Measurements from ENCODE around the gene ANO1. TPM values are rescaled to one million over a fixed set of nuclear protein-coding genes. Genes with fewer than 3 reads are reported as not detected.

The ANO1 gene
- total RNA-seq, 1 experiment from 2014 or later, result 10.9 TPM

- Histone ChIP-seq H2BK20ac (ENCODE audit: low read depth, low read length, poor library complexity, severe bottlenecking) (no peak overlapping the region), H3K4ac (ENCODE audit: low read depth, low read length) (no peak overlapping the region), H3K23ac (ENCODE audit: insufficient read length, low read depth, low read length) (no peak overlapping the region), H4K5ac (ENCODE audit: insufficient read length, low read depth, low read length) (no peak overlapping the region), H3K4me2 (ENCODE audit: insufficient read depth, insufficient read length, low read length) (no peak overlapping the region), H2AK5ac (ENCODE audit: insufficient read length, low read length) (no peak overlapping the region), H4K8ac (replicated peaks; ENCODE audit: insufficient read length, low read depth, low read length) (no peak overlapping the region), H2AFZ (ENCODE audit: low read length) (no peak overlapping the region), H3K9ac (ENCODE audit: extremely low read depth, insufficient read length, low read length) (no peak overlapping the region), H3K14ac (ENCODE audit: insufficient read depth, low read length) (no peak overlapping the region), H2BK120ac (ENCODE audit: low read depth, low read length, poor library complexity, severe bottlenecking) (no peak overlapping the region), H2BK15ac (ENCODE audit: low read depth, low read length) (no peak overlapping the region), H3K56ac (ENCODE audit: insufficient read length, low read depth, low read length) (no peak overlapping the region), H3K18ac (ENCODE audit: insufficient read length, low read depth, low read length) (no peak overlapping the region), H3K9me3 (ENCODE audit: control insufficient read depth, low read depth, low read length) (no peaks in the 10 kb centered on the region), H3K27ac (ENCODE audit: insufficient read length, low read depth, low read length) (no peak overlapping the region), H3K79me1 (ENCODE audit: insufficient read depth, low read depth, low read length, poor library complexity, severe bottlenecking) (no peaks in the 10 kb centered on the region), H3K23me2 (ENCODE audit: insufficient read length, low read depth, low read length, poor library complexity, severe bottlenecking) (no peaks in the 10 kb centered on the region), H3K27me3 (ENCODE audit: insufficient read depth, low read length) (no peaks in the 10 kb centered on the region), H2BK5ac (ENCODE audit: insufficient read length, low read length) (no peak overlapping the region), H4K20me1 (ENCODE audit: control insufficient read depth, insufficient read depth, insufficient read length) (no peaks in the 10 kb centered on the region), H3K79me2 (ENCODE audit: insufficient read depth, low read length) (no peaks in the 10 kb centered on the region), H3T11ph (ENCODE audit: low read length) (no peak overlapping the region), H2BK12ac (ENCODE audit: insufficient read length, low read depth, low read length) (no peak overlapping the region), H4K91ac (ENCODE audit: insufficient read length, low read depth, low read length) (no peak overlapping the region), H3K4me1 (ENCODE audit: insufficient read depth, low read length) (no peaks in the 10 kb centered on the region)
- Mint-ChIP-seq H3K4me1 (peaks cover 3% of the 10 kb centered on the region in 2 experiments; a peak in 3 of 4 replicates), H3K27ac (no peak overlapping the region), H3K27me3 (ENCODE audit: low read depth) (peaks cover 5% of the 10 kb centered on the region), H3K4me3 (no peak overlapping the region), H3K9me3 (peaks cover 0 to 4% of the 10 kb centered on the region in 2 experiments; a peak in 2 of 5 replicates), H3K36me3 (ENCODE audit: insufficient read depth in 1 of 3, low read depth in 3 of 3) (no peaks in the 10 kb centered on the region; a peak in 1 of 7 replicates)
- no peak for DNase-seq
- WGBS (ENCODE audit: extremely low coverage, insufficient read length, low lambda C conversion rate), result 100% methylated on average over 2 of the region's 7 CpGs
- no peak for TF ChIP-seq CTCF (conservative IDR thresholded peaks at IDR 0.05)
Observed at GRCh38 chr11:70193411-70194292, 115.5 kb downstream of the ANO1 start.

Data from H9 (cell line).